Stomach (tissue), 9 donors: ENCODE results near the gene NRP2. TPM values are rescaled to one million over a fixed set of nuclear protein-coding genes. Genes with fewer than 3 reads are reported as not detected.

Experiments
- DNase-seq, 2 donors: peaks; one replicate each; pipeline versions ENCODE4 v3.0.0 to v3.0.0-alpha.2; 2013 to 2019
- H3K27ac ChIP-seq, 5 donors: fragments of 200-600 bp in 4 of 5; sonication (generic) in 4 of 5; one replicate each; pipeline ENCODE4 v1.5.1; 2013 to 2019; ENCODE audit warnings: mild to moderate bottlenecking in 1 of 5, moderate library complexity in 1 of 5
- H3K27me3 ChIP-seq, 3 donors: fragments of 200-600 bp; sonication (generic); one replicate each; pipeline ENCODE4 v1.5.1; 2017 to 2019; ENCODE audit warnings: mixed run types in 1 of 3
- H3K36me3 ChIP-seq, 4 donors: fragments of 200-600 bp; sonication (generic); 1 replicate in 3 of 4; 2 replicates in 1 of 4; pipeline ENCODE4 v1.5.1; 2016 to 2019
- H3K4me1 ChIP-seq, 4 donors: fragments of 200-600 bp; sonication (generic); one replicate each; pipeline ENCODE4 v1.5.1; 2016 to 2019
- H3K4me3 ChIP-seq, 4 donors: fragments of 200-600 bp; sonication (generic) in 3 of 4; one replicate each; pipeline ENCODE4 v1.5.1; 2016 to 2019; ENCODE audit warnings: mild to moderate bottlenecking in 1 of 4
- H3K9me3 ChIP-seq, 4 donors: fragments of 200-600 bp; sonication (generic); one replicate each; pipeline ENCODE4 v1.5.1; 2016 to 2019
- CTCF ChIP-seq, 7 experiments: fragments of 450-650 bp in 4 of 7; fragments of 200-600 bp in 3 of 7; sonication (generic) in 3 of 7; IDR thresholded peaks; one replicate each; pipeline ENCODE4 v1.5.1; 2016 to 2019; ENCODE audit warnings: antibody characterized with exemption in 7 of 7, control low read depth in 2 of 7, mild to moderate bottlenecking in 1 of 7
- EP300 ChIP-seq: sonication (generic); formaldehyde crosslinking; IDR thresholded peaks from one replicate; pipeline ENCODE4 v1.6.1; 2017; ENCODE audit warnings: antibody characterized with exemption
- POLR2A ChIP-seq, 4 donors: fragments of 450-650 bp; IDR thresholded peaks; one replicate each; pipeline ENCODE4 v1.6.1; 2016; ENCODE audit warnings: antibody characterized with exemption in 4 of 4, control low read depth in 2 of 4, mild to moderate bottlenecking in 1 of 4, moderate library complexity in 1 of 4
- POLR2AphosphoS5 ChIP-seq, 3 donors: sonication (generic); formaldehyde crosslinking; IDR thresholded peaks; one replicate each; pipeline ENCODE4 v1.6.1; 2016; ENCODE audit warnings: antibody characterized with exemption in 3 of 3
- WGBS, 5 donors: extraction: QIAGEN DNeasy Blood & Tissue Kit in 3 of 5; methylation state at CpG; one replicate each; pipeline versions ENCODE4 v1.1.5 to v1.1.7; 2013 to 2018; 5-methylcytosine and 5-hydroxymethylcytosine counted together
- intact Hi-C: fragments of 100-400 bp; cut with DNase I; formaldehyde crosslinking; loops from one replicate; pipeline ENCODE4 v1.15.1; 2023; ENCODE audit warnings: low total_unique reads
- polyA plus RNA-seq, 3 donors: library from polyadenylated mRNA; stranded (reverse); fragments of 200-250 nt; gene quantifications; one replicate each; pipeline ENCODE4 v1.2.3, GENCODE V29; 2013
- total RNA-seq, 5 donors: library from RNA; depleted of rRNA; stranded (reverse); fragments of >200 nt; gene quantifications; one replicate each; pipeline versions ENCODE4 v1.1.0 to v1.2.3, GENCODE V29; 2014 to 2016
- donor health status: healthy with polysubstance abuse.
- donor health status: Bipolar disorder and iron deficiency.
- donor health status: healthy.

The NRP2 gene
- total and polyA plus RNA-seq, 8 donors, result 0.92 to 166 (median 31.6) TPM

- H3K27ac ChIP-seq, result peak overlapping the region in 1 of 5 donors; percentile 70
- intact Hi-C loops, result no loop called here
- H3K4me1 ChIP-seq, result peaks cover 0 to 80% (median 39%) of the 10 kb centered on the region in 4 donors
- H3K4me3 ChIP-seq, result no peak overlapping the region
- no peak for DNase-seq
- 74 to 89% (median 78%) methylated on average over 3 of the region's 3 CpGs for WGBS, 5 donors
- no peak for TF ChIP-seq CTCF (IDR thresholded peaks at IDR 0.05)
- no peak for TF ChIP-seq POLR2AphosphoS5 (IDR thresholded peaks at IDR 0.05)
- no peak for TF ChIP-seq POLR2A (IDR thresholded peaks at IDR 0.05)
- peaks cover 3 to 68% (median 53%) of the 10 kb centered on the region in 4 donors for H3K36me3 ChIP-seq
- no peaks in the 10 kb centered on the region for H3K27me3 ChIP-seq
- H3K9me3 ChIP-seq, result no peaks in the 10 kb centered on the region
These were observed 68.5 kb downstream of the NRP2 start for GRCh38 chr2:205750797-205751196.

- Histone ChIP-seq H3K27me3 (no peaks in the 10 kb centered on the region), H3K9me3 (no peaks in the 10 kb centered on the region), H3K4me3 (no peak overlapping the region), H3K4me1 (peaks cover 0 to 80% (median 41%) of the 10 kb centered on the region in 4 donors), H3K27ac (peak overlapping the region in 3 of 5 donors; percentile 47 to 70 (median 58)), H3K36me3 (peaks cover 3 to 60% (median 45%) of the 10 kb centered on the region in 4 donors)
- intact Hi-C loops, result no loop called here
- no peak for DNase-seq
- no peak for TF ChIP-seq POLR2A (IDR thresholded peaks at IDR 0.05)
- no peak for TF ChIP-seq POLR2AphosphoS5 (IDR thresholded peaks at IDR 0.05)
- TF ChIP-seq CTCF (IDR thresholded peaks at IDR 0.05), result no peak
- no peak for TF ChIP-seq EP300
- WGBS, 5 donors, result 61 to 82% (median 78%) methylated on average over 5 of the region's 5 CpGs
These were observed 69.3 kb downstream of the NRP2 start for GRCh38 chr2:205751569-205752031.

- H3K4me3 ChIP-seq, result no peak overlapping the region
- no peak for DNase-seq
- intact Hi-C loops, result no loop called here
- H3K9me3 ChIP-seq, result no peaks in the 10 kb centered on the region
- H3K36me3 ChIP-seq, result peaks cover 3 to 53% (median 38%) of the 10 kb centered on the region in 4 donors
- peaks cover 0 to 79% (median 44%) of the 10 kb centered on the region in 4 donors for H3K4me1 ChIP-seq
- TF ChIP-seq POLR2AphosphoS5 (IDR thresholded peaks at IDR 0.05) (no peak), EP300 (no peak), POLR2A (IDR thresholded peaks at IDR 0.05) (no peak), CTCF (IDR thresholded peaks at IDR 0.05) (no peak)
- 85 to 96% (median 93%) methylated on average over 4 of the region's 4 CpGs for WGBS, 5 donors
- peak overlapping the region in 4 of 5 donors; percentile 23 to 70 (median 52) for H3K27ac ChIP-seq
- no peaks in the 10 kb centered on the region for H3K27me3 ChIP-seq
These were observed 70.1 kb downstream of the NRP2 start for GRCh38 chr2:205752296-205752820.

- DNase-seq, result no peak
- Histone ChIP-seq H3K4me3 (no peak overlapping the region), H3K4me1 (peaks cover 0 to 79% (median 44%) of the 10 kb centered on the region in 4 donors), H3K27me3 (no peaks in the 10 kb centered on the region), H3K27ac (peak overlapping the region in 2 of 5 donors; percentile 58 to 70), H3K9me3 (no peaks in the 10 kb centered on the region), H3K36me3 (peaks cover 3 to 48% (median 37%) of the 10 kb centered on the region in 4 donors)
- 89 to 93% (median 91%) methylated on average over 8 of the region's 8 CpGs for WGBS, 5 donors
- intact Hi-C loops, result no loop called here
- no peak for TF ChIP-seq POLR2AphosphoS5 (IDR thresholded peaks at IDR 0.05)
- TF ChIP-seq POLR2A (IDR thresholded peaks at IDR 0.05), result no peak
- no peak for TF ChIP-seq CTCF (IDR thresholded peaks at IDR 0.05)
- TF ChIP-seq EP300, result no peak
These were observed 70.6 kb downstream of the NRP2 start for GRCh38 chr2:205752924-205753323.
